Stimulated activated CD4-positive, alpha-beta T cell treated with anti-CD3 and anti-CD28 coated beads, Interleukin-4, amount 100 ng/mL, for 24 hours (primary cell): ENCODE measurements around the gene MOV10L1.
"Not testable (repeated sequence)": the region's sequence is repeated elsewhere in the genome, so short reads cannot be mapped to it uniquely, and the experiment has no call there.

ENCODE experiments used
- DNase-seq: peaks from one replicate; pipeline ENCODE4 v3.0.0-alpha.2; 2020

Gene MOV10L1

DNA sequence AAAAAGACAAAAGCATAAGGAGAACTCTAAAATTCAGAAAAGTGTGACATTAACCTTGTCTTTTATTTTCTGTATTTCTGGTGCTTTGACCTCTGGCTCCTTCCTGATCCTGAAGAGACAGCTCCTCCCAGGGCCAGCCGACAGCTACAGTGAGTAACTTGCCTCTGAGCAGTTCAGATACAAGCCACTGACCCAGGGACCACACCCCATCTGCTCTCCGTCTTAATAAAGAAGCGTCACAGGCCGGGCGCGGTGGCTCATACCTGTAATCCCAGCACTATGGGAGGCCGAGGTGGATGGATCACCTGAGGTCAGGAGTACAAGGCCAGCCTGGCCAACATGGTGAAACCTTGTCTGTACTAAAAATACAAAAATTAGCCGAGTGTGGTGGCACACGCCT, 11.0 kb upstream of the MOV10L1 start:
- DNase-seq, result no peak

DNA sequence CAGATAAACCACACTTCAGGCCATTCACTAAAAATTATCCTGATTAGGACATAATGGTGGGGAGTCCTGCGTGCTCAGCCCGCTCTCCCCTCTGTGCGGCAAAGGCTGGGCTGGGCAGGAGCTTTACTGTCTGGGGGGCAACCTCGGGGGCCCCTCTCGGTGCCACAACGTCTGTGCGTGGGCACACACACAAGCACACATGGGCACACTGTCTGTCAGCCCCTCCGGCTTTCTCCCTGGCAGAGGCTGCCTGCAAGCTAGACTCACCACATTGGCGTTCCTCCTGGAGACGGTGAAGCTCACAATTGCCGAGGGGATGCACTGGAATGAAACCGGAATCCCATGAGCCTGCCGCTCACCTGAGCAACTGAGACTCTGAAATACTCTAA, 9.7 kb upstream of the MOV10L1 start:
- no peak for DNase-seq

DNA sequence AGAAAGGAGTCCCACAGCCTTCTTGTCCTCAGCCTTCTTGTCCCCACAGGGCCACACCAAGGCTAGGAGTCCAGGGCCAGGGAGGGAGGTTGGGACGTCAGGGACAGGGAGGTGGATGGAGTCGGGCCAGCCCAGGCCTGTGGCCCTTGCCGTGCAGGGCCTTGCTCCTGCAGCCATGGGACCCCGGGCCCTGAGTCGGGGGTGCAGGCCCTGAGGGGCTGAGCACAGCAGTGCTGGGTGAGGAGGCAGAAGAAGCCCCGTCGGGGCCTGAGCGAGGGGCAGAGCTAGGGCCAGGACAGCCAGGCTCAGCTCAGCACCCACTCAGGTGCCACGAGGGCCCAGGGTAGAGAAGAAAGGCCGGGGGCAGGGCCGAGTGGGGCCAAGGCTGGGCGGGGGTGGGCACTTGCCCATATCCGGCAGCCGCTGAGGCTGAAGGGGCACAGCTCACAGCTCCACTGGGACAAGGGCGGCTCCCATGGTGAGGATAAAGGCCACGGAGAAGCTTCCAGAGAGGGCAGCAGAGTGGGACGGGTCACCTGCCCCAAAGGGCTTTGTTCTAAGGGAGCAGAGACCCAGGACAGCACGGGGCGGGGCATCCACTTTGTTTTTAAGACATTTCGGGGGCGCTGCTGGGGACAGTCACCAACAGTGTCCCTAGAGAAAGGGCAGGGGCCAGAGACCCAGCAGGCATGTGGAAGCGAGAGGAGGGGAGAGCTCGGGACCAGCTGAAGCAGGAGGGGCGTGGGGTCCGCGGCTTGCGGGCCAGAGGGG, 8.2 kb upstream of the MOV10L1 start:
- no peak for DNase-seq

DNA sequence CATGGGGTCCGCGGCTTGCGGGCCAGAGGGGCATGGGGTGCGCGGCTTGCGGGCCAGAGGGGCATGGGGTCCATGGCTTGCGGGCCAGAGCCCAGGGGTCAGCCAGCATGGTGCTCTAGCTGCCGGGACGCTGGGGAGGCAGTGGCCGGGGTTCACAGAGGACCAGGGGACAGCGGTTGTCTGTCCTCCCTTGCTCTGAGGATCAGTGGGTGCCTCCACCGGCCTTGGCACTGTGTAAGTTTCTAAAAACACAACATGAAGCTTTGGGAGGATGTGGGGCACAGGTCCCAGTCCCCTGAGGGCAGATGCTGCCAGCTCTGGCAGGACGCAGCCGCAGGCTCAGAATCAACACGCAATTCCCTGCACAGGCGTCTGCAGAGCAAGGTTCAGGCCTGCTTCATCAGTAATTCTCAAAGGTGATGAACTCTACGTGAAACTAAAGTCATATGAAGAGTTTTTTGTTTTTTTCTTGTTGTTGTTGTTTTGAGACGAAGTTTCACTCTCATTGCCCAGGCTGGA, 7.5 kb upstream of the MOV10L1 start:
- DNase-seq, result no peak

DNA sequence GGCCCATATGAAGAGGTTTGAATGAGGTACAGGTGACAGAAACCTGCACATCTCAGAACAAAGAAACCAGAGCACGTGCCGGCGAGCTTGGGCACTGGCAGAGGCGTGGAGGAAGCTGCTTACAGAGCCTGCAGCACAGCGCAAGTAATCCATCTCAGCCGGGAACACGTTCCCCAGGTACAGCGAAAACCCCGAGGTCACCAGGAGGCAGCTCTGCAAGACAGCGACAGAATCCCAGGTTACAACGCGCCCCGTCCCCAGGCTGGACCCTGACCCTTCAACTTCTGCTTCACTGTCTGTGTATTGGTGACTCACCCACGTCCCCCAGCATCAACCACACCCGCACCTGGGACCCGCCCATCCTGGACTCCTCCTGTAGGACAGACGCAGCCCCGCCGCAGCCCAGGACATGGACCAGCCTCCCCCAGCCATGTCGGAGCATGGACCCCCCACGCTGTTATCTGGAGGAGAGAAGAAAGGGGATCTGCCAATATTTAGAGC, 6.8 kb upstream of the MOV10L1 start:
- DNase-seq, result no peak

DNA sequence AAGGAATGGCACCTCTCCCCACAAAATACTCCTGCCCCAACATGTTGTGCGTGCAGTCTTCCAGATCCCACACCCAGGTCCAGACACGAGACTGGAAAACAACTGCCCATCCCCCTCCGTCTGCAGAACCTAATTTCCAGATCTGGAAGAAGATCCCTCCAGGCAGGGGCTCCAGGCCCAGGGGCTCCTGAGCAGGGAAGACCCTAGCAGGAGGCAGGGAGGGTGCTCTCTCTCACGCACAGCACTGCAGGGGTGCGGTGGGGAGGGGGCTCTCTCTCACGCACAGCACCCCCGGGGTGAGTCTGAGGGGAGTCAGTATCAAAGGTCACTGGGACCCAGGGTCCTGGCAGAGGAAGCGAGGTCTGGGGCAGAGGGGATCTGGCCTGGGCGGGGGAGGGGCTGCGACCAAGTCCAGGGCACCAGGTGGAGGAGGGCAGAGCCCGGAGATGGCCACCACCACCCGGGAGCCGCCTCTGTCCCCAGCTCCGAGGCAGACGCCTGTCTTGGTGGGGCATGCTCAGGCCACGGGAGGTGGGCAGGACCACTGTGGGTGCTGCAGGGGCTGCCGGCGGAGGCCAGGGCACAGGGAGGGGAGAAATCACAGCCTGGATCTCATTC, 6.2 kb upstream of the MOV10L1 start:
- no peak for DNase-seq

DNA sequence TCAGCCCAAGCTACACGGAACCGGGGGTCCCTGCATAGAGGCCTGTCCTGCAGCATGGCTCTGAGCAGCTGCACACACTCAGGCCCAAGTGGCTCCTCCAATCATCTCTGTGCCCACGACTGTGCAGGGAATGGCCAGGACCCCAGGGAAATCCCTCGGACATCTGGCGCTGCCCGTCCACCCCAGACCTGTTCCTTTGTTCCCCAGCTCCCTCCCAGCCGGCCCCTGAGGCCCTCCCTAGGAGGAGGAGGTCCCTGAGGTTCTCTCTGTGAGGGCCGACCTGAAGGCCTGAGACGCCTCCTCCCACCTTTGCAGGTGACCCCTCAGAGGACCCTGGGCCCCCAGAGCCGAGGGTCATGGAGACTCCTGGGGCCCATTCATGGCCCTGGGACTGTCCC, 5.7 kb upstream of the MOV10L1 start:
- no peak for DNase-seq

DNA sequence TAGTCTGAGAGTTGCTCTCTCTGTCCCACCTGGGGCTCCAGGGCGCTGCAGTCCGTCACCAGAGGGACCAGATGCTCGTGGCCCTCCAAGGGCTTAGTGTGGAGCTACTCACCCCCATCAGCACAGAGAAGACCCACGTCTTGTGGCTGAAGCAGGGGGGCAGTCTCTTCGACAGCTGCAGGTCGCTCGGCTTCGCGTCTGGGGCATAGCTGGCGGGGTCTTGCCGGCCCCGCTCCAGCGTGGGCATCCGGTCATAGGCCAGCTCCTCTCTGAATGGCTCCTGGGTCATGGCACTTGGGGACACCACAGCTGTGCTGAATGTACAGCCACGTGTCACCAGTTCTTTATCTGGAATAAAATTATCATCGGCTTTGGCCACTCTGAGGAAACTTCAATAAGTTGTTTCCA, 5.2 kb upstream of the MOV10L1 start:
- DNase-seq, result no peak

DNA sequence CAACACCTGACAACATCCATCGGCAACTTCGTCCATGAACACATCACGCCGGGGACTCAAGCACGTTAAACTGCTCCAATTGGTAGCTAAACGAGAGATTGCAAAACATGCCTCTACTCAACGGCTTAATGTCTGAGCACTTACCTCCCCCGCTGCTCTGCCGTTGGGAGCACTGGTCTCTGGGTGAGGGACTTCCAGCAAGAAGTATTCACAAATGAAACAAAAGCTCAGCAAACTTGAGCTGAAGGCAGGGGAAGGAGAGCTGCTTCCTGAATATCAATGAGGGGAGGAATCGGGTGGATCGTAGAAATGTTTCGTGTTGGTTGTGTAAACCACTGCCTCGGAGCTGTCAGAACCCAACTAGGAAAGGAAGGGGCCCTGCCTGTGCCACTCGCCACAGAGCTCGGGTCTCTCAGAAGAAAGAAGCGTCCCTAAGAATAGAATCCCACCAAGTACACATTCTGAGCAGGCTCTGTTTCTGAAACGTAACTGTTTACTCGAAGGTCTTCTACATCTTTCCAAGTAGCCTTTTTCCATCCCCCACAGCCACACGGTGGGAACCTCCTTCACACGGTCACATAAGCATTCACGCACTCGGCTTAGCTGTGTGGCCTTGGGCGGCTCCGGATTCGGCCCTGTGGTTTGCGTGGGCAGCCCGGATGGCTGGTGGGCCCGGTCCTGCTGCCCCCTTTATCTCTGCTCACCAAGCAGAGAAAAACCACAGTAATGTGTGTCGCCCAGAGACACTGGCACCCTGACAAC, 4.4 kb upstream of the MOV10L1 start, which contains the start of gene MLC1:
Gene MLC1 (minus strand): TSS at position 216 of the 762 bp plus-strand sequence. CDS start 524 bp downstream, outside the sequence.
- DNase-seq, result no peak

DNA sequence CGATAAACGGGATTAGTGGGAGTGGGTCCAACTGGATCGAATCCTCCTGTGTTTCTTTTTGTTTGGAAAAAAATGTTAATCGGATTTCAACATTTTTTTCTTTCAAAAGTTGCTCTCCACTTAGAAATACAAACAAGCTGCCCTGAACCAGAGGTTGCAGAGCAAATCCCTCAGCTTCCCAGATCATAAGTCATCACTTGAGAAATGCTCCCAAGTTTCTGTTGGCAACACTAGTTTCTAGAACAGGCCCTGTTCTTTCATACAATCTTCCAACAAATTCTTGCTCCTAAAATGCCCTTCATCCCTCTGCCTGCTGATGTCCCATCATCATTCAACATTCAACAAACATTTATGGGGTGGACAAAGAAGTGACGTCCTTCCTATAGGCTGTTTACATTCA, 3.3 kb upstream of the MOV10L1 start:
- DNase-seq, result no peak

DNA sequence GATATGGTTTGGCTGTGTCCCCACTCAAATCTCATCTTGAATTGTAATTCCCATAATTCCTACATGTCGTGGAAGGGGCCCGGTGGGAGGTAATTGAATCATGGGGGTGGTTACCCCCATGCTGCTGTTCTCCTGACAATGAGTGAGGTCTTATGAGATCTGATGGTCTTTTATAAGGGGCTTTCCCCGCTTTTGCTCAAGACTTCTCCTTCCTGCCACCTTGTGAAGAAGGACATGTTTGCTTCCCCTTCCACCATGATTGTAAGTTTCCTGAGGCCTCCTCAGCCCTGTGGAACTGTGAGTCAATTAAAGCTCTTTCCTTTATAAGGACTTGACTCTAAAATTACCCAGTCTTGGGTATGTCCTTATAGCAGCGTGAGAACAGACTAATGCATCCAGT, 2.8 kb upstream of the MOV10L1 start:
- not testable (repeated sequence) for DNase-seq

DNA sequence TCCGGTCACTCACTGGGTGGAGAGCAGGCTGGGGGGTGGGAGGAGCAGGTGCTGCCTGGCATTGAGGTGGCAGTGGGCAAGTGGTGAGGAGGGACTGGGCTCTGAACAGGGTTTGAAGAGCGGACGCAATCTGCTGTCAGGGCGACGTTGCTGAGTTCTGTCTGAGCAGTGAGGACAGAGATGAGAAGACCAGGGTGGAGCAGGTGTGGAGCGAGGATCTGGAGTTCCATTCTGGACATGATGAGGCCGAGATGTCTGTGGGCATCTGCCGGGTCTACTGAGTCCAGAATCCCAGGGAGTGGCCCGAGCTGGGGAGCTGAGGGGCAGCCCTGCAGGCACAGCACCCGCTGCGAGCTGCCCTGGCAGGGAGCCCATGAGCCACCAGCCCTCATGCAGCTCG, 2.2 kb upstream of the MOV10L1 start:
- no peak for DNase-seq

DNA sequence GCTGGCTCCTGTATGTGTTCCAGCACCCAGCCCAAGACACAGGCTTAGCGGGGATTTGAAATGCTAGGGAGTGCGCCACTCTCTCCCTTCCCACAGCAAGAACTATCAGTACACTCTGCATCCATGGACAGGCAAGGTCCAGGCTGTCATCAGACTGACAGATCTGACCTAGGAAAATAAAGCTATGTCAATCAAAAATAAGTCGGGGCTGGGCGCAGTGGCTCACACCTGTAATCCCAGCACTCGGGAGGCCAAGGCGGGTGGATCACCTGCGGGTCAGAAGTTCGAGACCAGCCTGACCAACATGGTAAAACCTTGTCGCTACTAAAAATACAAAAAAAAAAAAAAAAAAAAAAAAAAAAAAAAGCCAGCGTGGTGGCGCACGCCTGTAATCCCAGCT, 1.7 kb upstream of the MOV10L1 start:
- no peak for DNase-seq

DNA sequence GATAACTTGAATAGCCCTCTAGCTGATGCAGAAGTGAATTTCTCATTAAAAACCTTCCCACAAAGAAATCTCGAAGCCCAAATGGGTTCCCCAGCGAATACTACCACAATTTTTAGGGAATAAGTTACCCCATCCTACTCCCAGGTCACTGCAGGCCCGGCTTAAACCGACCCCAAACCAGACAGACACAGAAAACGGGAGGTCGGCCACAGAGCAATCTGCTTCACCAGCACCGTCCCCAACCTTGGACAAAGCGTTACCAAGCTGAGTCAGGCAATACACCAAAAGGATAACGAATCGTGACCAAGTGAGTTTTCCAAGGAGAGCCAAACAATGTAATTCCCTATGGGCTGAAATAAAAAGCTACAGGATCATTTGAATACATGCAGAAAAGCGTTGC, 575 bp upstream of the MOV10L1 start:
- no peak for DNase-seq

DNA sequence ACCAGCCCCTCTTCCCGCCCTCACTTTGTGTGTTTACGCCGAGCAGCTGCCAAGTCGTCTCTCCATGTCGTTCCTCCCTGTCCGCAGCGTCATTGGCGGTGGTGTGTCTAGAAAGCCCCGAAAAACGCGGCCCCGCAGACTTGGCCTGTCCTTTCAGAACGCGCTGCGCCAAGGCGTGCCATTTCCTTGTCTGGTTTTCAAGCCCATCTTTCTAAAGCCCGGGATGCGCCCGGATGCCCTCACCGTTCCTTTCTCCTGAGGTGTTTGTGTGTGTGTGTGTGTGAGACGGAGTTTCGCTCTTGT, 557 bp downstream of the MOV10L1 start:
- DNase-seq, result no peak

DNA sequence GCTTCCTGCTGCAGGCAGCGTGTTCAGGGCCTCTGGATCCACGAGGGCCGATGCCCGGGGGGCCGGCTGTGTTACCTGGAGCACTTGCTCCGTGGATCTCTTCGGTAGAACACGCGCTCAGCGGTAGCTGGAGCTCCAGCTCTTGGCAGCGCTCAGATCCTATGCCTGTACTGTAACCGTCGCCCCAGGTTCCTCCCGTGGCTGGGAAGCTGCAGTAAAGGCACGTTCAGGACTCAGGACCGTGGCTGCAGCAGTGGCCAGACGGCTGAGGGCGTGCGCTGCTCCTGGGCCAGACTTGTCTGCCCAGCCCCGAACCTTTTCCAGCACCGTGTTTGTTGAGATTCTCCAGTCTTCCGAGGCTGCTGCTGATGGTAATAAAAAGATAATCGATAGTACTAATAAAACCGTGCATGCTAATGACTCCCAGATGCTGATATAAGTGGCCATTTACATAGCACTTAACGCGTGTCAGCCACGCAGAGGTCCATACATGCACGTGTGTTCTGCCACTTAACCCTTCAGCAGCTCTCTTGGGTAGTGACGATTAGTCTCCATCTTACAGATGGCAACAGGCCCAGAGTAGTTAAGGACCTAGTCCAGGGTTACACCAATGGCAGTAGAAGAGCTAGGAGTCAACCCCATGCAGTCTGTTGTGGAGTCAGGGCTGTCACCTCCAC, 1.4 kb downstream of the MOV10L1 start:
- DNase-seq, result no peak

DNA sequence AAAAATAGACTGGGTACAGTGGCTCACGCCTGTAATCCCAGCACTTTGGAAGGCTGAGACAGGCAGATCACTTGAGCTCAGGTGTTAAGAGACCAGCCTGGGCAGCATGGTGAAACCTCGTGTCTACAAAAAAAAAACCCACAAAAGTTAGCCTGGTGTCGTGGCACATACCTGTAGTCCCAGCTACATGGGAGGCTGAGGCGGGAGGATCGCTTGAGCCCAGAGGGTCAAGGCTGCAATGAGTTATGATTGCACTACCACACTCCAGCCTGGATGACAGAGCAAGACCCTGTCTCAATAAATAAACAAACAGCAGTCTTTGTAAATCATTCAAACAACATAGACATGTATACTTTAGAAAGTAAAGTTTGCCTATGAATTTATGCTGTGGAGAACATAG, 2.5 kb downstream of the MOV10L1 start:
- no peak for DNase-seq

DNA sequence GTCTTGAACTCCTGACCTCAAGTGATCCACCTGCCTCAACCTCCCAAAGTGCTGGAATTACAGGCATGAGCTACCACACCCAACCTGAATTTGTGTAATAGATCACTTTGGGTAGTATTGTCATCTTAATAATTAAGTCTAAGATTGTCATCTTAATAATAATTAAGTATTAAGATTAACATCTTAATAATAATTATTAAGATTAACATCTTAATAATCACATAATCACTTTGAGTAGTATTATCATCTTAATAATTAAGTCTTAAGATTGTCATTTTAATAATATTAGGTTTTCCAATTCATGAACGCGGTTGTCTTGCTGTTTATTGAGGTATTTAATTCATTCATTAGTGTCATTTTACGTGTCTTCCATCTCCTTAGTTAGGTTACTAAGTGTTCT, 8.2 kb downstream of the MOV10L1 start:
- DNase-seq, result no peak

DNA sequence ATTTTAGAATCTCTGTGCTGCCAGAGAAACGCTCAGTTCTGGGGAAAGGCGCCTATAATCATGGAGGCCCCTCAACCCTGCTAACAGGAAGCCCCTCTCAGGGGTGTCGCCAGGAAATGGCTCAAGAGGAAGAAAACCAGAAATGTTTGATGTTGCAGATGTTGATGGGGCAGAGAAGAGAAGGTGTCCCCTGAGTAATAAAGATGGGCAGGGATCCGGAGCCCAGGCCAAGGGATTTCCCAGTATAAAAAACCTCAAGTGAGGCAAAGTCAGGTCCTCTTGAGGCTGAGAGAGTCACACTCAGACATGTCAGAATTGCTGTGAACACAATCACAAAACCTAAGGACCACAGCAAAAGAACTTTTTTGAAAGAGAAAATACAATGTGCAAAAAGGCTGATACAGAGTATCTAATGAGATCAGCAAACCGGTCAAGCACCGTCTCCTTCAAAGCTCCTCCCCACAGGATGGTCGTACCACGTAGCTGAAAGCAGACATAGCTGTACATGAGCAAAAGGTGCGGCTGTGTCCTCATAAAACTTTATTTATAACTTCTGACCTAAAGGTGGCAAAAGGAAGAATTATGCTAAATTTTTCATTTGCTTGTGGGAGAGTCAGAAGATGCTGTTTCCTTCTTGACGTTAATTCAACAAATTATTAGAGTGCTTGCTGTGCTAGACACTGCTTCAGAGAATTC, 12.2 kb downstream of the MOV10L1 start:
- no peak for DNase-seq

DNA sequence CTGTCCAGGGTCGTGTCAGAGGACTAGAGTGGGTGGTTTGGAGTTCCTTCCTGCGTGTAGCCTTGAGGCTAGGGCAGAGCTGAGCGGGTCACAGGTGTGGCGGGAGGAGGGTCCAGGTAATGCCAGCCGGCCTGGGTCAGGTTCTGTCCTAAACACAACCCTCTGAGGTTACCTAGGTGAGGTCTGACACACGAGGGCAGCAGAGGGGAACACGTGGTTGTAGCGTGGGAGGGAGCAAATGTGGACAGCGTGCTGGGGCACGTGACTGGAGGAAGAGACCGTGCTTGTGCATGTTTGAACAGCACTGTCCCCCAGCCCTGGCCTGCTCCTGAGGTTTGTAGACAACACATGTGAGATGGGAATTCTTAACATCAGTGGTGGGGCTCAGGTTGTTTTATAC, 13.1 kb downstream of the MOV10L1 start:
- DNase-seq, result no peak

DNA sequence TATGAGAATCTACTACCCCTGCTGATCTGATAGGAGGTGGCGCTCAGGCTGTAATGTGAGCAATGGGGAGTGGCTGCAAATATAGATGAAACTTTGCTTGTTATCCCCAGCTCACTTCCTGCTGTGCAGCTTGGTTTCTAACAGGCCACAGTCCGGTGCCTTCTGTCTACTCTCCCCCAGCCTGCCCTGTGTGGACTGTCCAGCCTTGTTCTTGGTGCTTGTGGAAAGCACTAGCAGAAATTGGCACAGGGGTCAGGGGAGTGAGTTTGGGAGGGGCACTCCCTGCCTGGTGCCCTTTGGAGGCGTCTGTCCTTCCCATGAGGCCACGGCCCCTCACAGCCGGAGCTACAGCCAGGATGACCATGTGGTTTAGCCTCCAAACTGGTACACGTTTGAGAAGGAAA, 14.3 kb downstream of the MOV10L1 start:
- DNase-seq, result no peak
